ENCODE data around the gene KCNK1. TPM values are rescaled to one million over a fixed set of nuclear protein-coding genes. Genes with fewer than 3 reads are reported as not detected.

KCNK1 gene
- total RNA-seq, 4 donors from 2014 or later: 0.20 to 0.49 TPM; not detected in 2

DNA sequence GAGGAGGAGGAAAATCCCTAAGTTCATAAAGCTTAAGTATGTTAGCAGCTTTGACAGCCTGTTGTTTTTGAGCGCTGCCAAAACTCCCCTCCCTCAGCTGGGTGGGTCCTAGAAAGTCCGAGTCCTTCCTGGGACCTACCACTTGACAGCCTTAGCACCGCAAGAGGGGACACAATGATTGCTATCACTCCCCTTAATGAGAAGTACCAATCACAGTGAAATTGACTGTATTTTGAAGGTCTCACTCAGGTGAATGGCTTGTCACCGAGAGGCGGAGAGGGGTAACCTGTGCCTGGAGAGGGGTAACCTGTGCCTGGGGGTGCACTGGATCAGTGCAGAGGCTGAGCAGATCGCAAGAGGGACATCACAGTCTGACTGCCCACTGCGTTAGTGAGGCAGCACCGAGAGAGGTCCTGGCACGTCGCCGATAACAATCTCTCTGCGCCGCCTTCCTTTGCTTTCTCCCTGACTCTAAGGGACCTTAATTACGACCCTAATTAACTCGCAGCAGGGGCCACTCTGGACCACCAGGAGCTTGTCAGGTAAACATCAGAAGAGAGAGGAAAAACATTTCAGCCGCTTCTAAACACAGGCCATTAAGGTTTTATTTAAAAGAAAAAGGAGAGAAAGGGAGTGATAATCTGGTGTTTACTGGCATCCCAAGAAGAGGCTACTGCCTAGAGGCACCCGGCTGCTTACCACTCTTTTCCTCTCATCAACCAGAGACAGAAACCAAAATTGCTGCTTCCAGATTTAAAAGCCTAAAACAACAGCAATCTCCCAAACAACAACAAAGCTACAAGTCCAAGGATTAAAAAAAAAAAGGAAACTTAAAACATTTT lies 25.7 kb upstream of the KCNK1 start:
- H3K4me3 ChIP-seq: no peak overlapping the region
- intact Hi-C loops (cut with DNase I; ENCODE audit: low total_unique reads): no loop called here
- no peak for ATAC-seq

DNA sequence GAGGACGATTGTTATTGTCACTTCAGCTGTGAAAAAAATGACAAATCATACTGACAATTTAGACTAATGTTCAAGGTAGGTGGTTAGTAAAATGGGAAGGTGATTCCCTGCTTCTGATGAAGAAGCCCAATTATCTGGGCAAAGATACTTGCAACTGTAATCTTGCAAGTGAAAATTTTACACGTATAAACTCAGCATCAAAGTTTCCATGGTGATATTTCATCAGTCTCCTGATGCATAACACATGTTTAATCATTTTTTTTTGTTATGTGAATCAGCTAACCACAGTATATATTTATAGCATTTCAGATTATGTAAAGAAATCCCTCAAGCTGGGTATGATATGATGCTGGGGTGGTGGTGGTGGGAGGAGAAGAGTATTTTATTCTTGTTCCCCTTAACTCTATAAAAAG lies 16.4 kb upstream of the KCNK1 start:
- in situ Hi-C loops (cut with MboI; ENCODE audit: low sequenced_read_pairs in 4 of 4): no loop called here
- intact Hi-C loops (cut with DNase I; ENCODE audit: low total_unique reads): no loop called here
- Histone ChIP-seq H3K27me3 (no peaks in the 10 kb centered on the region), H3K36me3 (no peaks in the 10 kb centered on the region), H3K4me1 (no peaks in the 10 kb centered on the region), H3K27ac (no peak overlapping the region), H3K9me3 (no peaks in the 10 kb centered on the region), H3K4me3 (no peak overlapping the region)
- TF ChIP-seq POLR2A (IDR thresholded peaks at IDR 0.05): no peak
- TF ChIP-seq, protein P1, sequence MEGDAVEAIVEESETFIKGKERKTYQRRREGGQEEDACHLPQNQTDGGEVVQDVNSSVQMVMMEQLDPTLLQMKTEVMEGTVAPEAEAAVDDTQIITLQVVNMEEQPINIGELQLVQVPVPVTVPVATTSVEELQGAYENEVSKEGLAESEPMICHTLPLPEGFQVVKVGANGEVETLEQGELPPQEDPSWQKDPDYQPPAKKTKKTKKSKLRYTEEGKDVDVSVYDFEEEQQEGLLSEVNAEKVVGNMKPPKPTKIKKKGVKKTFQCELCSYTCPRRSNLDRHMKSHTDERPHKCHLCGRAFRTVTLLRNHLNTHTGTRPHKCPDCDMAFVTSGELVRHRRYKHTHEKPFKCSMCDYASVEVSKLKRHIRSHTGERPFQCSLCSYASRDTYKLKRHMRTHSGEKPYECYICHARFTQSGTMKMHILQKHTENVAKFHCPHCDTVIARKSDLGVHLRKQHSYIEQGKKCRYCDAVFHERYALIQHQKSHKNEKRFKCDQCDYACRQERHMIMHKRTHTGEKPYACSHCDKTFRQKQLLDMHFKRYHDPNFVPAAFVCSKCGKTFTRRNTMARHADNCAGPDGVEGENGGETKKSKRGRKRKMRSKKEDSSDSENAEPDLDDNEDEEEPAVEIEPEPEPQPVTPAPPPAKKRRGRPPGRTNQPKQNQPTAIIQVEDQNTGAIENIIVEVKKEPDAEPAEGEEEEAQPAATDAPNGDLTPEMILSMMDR (IDR thresholded peaks at IDR 0.05 in 4 of 5, conservative IDR thresholded peaks at IDR 0.05 in 1 of 5): no peak
- DNase-seq (no peak), ATAC-seq (no peak)

More for the DNA sequence above, 25.7 kb upstream of the KCNK1 start:
- H3K27me3 ChIP-seq: no peaks in the 10 kb centered on the region
- in situ Hi-C loops (cut with MboI; ENCODE audit: low sequenced_read_pairs in 4 of 4): no loop called here
- H3K4me1 ChIP-seq: no peaks in the 10 kb centered on the region
- H3K9me3 ChIP-seq: no peaks in the 10 kb centered on the region
- no peak overlapping the region for H3K27ac ChIP-seq
- TF ChIP-seq POLR2A (IDR thresholded peaks at IDR 0.05): no peak
- TF ChIP-seq, protein P1 (IDR thresholded peaks at IDR 0.05 in 4 of 5, conservative IDR thresholded peaks at IDR 0.05 in 1 of 5): no peak
- no peak for DNase-seq
- no peaks in the 10 kb centered on the region for H3K36me3 ChIP-seq

GRCh38 chr1:233598891-233599541 lies 14.9 kb upstream of the KCNK1 start:
- ATAC-seq (no peak), DNase-seq (no peak)
- no peak overlapping the region for H3K27ac ChIP-seq

GRCh38 chr1:233599542-233600073 lies 14.3 kb upstream of the KCNK1 start:
- Histone ChIP-seq H3K4me3 (no peak overlapping the region), H3K36me3 (no peaks in the 10 kb centered on the region), H3K27me3 (no peaks in the 10 kb centered on the region), H3K27ac (no peak overlapping the region), H3K4me1 (no peaks in the 10 kb centered on the region), H3K9me3 (no peaks in the 10 kb centered on the region)
- ATAC-seq: no peak
- no peak for DNase-seq
- intact Hi-C loops (cut with DNase I; ENCODE audit: low total_unique reads): no loop called here
- in situ Hi-C loops (cut with MboI; ENCODE audit: low sequenced_read_pairs in 4 of 4): no loop called here
- no peak for TF ChIP-seq POLR2A (IDR thresholded peaks at IDR 0.05)
- TF ChIP-seq, protein P1 (IDR thresholded peaks at IDR 0.05 in 4 of 5, conservative IDR thresholded peaks at IDR 0.05 in 1 of 5): no peak

More at GRCh38 chr1:233598891-233599541, 14.9 kb upstream of the KCNK1 start:
- in situ Hi-C loops (cut with MboI; ENCODE audit: low sequenced_read_pairs in 4 of 4) (no loop called here), intact Hi-C loops (cut with DNase I; ENCODE audit: low total_unique reads) (no loop called here)
- Histone ChIP-seq H3K36me3 (no peaks in the 10 kb centered on the region), H3K9me3 (no peaks in the 10 kb centered on the region), H3K27me3 (no peaks in the 10 kb centered on the region), H3K4me1 (no peaks in the 10 kb centered on the region), H3K4me3 (no peak overlapping the region)
- TF ChIP-seq, protein P1 (IDR thresholded peaks at IDR 0.05 in 4 of 5, conservative IDR thresholded peaks at IDR 0.05 in 1 of 5): no peak
- TF ChIP-seq POLR2A (IDR thresholded peaks at IDR 0.05): no peak
